ENCODE measurements around the gene PSPC1.

PSPC1 gene

DNA sequence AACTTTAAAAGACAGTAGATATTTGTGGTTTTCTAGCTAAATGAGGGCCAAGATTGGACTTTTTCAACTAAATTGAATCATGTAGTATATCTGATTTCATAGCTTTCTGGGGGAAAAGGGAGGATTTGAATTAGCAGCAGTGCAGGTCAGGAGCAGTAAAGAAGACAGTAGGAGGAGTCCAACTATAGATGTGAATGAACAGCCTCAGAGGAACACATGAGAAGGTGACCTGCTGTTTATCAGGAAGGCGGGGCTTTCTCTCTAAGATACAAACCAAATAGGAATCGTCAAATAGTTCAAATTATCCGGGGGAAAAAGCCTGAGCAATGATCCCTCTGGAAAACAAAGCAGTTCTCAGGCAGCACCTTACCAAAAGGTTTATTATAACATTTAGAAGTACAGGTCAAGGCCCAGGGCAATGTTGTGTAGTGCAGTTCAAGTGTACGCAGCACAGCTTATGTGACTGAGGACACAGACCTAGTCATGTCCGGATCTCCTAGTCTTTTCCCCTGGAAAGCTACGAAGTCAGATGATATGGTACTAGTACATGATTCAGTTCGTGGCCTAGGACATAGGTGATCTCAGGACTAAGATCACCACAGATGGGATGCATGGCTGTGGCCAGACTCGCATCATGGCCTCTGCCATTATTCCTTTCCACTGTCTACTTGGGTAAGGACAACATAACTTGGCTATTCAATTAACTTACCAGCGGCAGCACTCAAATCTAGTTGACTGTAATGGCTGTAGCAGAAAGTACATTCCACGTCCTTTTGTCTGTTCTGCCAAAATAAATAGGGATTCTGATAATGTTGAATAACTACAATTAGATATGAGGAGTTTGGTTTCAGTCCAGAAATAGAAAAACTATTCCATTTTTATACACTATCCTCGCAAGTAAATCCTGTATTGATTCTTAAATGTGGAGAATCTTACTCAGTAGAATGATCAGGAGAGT is 109.0 kb downstream of the PSPC1 start:
- no peak for DNase-seq (ENCODE audit: low read depth)

DNA sequence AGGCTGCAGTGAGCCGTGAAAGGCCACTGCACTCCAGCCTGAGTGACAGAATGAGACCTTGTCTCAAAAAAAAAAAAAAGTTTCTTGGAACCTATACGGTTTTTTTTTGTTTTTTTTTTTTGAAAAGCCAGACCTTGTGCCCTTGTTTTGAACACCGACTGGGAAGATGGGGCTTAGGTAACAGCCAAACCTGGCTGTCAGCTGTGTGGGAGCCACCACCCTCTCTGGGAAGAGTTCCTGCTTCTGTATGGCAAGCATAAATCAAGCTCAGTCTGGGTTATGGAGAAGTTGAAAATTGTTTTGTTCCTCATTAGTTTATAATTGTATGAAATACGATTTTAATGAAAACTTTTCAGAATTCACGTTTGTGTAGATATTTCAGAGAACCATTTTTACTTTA is 109.8 kb downstream of the PSPC1 start:
- no peak for DNase-seq (ENCODE audit: low read depth)

DNA sequence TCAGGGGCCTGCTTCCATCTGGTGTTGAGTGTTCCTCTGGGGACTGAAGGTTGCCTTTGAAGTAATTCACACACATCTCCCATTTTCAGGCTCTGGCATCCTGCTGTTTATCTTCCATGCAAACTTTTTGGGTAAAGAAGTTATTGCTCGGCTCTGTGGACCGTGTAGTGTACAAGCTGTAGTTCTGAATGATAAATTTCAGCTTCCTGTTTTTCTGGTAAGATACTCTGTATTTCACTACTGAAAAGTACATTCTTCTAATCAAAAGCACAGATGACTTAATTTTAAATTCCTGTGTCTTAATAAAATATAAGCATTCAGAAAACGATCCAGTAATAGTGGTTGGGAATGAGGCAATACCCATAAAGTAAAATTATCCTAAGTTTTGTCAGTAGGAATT is 112.6 kb downstream of the PSPC1 start:
- DNase-seq (ENCODE audit: low read depth): no peak

DNA sequence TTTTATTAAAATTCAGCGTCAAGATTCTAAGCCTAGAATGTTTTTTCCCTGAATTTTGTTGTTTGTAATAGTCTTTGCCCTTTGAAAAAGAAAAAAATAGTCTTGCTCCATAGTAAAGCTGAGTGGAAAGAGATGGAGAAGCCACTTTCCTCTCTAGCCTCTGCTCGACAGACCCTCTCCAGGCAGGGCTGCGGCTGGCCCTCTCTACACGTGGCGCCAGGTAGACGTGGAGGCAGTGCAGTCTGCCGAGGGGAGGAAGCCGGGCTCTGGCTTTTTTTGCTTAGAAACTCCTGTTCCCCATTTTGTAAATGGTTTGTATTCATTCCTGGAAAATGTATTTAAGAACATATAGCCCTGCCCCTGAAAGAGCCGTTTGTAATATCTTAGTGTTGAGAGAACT is 114.0 kb downstream of the PSPC1 start:
- no peak for DNase-seq (ENCODE audit: low read depth)

DNA sequence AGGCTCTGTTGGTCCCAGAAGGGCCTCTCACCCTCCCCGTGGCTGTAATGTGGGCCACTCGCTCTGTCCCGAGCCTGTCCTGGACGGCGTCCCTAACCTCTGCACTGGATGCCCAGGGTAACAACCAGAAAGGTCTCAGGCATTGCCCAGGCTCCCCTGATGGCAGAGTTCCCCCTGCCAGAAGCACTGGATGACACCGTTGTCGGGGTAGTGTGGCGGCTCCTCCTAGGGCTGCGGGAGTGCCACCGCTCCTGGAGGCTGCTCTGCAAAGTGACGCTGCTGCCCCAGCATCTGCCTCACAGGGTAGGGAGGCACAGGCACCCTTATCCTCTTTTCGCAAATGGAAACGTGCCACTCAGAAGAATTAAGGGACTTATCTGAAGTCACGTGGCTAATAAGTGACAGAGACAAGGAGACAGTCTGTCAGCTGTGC is 117.3 kb downstream of the PSPC1 start:
- DNase-seq (ENCODE audit: low read depth): no peak

DNA sequence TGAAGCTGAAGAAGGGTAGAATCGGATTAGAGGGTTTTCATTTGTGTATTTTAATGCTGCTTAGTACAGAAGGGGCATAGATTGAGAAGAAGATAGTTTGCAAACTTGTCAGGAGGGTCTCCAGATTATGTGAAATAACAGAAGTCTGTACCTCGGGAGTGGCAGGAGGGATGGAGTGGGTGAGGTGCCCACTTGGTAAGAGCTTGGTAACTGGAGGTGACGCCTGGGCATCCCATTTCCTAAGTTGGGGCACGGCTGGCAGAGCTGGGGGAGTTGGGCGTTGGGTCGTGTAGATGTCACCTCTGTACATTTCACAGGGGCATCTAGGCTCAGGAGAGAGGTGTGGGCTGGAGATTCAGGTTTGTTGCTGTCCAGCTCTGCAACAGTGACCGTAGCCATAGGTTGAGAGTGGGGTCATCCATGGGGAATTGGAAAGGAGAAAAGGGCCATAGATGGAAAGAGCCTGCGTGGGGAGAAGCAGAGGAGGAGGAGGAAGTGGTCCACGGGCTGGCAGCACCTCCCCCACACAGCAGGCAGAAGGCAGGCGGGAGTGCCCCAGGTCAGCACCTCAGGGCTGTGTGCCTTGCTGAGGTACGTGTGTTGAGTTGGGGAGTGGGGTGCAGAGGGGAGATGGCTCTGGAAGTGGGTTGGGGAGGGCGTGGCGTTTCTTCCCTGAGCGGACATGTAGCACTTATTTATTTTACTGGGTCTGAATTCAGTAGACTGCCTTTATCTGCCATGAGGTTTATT is 118.1 kb downstream of the PSPC1 start:
- no peak for DNase-seq (ENCODE audit: low read depth)

DNA sequence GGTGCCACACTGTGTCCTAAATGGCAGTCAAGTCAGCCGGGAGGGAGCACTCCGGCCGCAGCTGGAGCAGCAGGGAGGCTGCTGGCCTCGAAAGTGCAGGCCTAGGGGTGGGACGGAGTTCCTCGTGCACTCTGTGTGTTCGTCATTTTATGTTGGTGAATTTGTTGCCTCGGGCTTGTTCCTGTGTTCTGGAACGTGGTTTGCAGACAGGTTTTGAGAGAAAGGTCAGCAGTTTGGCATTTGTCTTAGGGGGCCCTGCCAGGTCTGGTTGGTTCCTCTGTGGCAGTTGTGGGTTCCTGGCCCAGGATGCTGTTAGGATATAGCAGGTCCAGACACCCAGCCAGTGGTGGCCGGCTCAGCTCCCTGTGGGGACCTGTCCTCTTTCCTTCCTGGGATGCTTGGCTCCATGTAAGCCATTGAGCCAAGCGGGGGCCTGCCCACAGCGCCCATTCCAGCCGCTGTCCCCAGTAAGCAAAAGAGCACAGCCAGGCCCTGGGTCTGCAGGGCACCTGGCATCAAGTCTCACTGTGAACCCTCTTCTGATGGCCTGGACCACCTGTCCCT is 119.2 kb downstream of the PSPC1 start:
- no peak for DNase-seq (ENCODE audit: low read depth)

DNA sequence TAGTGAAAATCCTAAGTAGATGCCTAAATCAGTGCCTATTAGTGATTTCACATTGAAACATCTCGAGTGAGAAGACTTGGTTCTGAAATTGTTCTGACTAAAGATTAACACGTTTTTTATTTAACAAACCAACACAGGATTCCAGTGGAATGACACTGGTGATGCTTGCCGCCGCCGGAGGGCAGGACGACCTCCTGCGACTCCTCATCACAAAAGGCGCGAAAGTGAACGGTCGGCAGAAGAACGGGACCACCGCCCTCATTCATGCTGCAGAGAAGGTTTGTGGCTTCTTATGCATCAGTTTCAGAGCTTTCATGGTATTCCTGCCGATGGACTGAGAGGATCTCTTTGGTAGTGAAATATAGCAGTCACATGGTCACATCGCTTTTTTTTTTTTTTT is 121.2 kb downstream of the PSPC1 start:
- no peak for DNase-seq (ENCODE audit: low read depth)

DNA sequence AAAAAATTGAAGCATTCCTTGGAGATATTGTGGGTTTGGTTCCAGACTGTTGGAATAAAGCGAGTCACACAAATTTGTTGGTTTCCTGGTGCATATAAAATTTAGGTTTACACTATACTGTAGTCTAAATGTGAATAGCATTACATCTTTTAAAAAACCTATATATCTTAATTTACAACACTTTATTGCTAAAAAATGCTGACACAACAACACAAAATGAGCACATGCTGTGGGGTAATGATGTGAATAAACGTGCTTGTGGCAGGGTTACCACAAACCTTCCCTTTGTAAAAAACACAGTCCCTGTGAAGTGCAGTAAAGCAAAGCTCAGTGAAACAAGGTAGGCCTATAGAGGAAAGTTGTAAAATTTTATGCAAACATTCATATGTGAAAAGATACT is 121.6 kb downstream of the PSPC1 start:
- DNase-seq (ENCODE audit: low read depth): no peak

DNA sequence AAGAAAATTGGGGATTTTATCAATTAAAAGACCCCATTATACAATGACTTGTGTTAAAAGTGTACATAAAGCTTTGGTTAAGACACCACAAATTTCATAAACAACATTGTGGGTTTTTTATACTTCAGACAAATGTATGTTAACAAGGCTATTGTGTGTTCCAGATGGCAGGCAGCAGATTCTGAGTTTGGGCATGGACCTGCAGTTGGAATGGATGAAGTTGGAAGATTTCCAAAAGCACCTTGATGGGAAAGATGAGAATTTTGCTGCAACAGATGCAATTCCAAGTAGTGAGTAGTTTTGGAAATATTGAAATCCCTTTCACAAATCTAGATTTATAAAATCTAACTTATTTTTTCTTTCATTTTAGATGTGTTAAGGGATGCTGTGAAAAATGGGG is 123.9 kb downstream of the PSPC1 start:
- no peak for DNase-seq (ENCODE audit: low read depth)

DNA sequence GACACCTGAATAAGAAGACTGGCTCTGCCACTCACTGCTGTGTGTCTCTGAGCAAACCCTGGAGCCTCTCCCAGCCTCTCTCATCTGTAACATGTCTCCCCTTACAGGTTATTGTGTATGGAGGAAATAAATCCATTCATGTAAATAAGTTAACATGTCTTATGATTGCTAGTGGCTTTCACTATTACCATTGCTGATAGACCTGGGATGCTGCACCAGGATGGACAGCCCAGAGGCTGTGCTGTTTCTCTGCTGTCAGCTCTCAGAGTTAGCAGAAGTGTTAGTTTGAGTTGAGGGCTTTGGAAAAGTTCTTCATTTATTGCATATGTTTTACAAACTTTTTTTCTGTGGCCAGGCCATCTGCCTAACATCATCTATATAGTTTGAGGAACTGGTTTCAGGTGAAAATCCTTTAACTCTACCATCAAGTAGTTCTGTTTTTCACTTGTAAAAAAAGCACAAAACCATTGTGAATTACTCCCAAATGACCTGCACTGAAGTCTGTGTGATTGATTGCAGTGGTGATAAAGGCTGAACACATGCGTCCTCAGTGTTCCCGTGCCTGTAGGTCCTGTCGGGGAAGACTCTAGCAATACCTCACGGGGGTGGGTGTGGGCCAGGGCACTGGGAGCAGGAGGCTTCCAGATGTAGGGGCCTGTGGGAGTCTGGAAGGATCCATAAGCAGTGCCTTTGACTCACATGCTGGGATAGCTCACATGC is 124.7 kb downstream of the PSPC1 start:
- DNase-seq (ENCODE audit: low read depth): no peak

Data from stimulated activated CD8-positive, alpha-beta memory T cell treated with anti-CD3 and anti-CD28 coated beads, Interleukin-15, amount 100 ng/mL, for 24 hours (primary cell).